Limb (tissue), 2 donors: ENCODE results near the gene HSBP1.

Experiments
- DNase-seq, 2 donors: peaks; one replicate each; pipeline ENCODE4 v3.0.0-alpha.2; 2016; ENCODE audit errors: extremely low spot score in 2 of 2

HSBP1 gene

DNA sequence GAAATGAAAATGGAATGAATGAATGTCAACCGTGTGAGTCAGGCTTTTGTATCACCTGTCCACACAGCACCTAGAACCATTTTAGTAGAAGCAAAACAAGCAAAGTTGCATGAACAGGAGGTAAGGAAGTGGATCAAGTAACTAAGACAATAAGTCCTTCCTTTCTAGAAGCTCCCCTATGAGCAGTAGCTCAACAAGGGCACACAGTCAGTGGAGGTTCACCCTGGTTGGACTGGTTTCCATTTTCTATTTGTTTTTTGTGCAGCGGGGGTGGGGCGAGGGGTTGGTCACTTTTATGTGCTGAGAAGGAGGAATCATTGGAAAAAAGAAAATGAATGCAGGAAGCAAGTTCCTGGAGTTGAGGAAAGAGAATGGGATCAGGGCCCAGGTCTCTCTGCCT, 4.0 kb upstream of the HSBP1 start:
- no peak for DNase-seq

DNA sequence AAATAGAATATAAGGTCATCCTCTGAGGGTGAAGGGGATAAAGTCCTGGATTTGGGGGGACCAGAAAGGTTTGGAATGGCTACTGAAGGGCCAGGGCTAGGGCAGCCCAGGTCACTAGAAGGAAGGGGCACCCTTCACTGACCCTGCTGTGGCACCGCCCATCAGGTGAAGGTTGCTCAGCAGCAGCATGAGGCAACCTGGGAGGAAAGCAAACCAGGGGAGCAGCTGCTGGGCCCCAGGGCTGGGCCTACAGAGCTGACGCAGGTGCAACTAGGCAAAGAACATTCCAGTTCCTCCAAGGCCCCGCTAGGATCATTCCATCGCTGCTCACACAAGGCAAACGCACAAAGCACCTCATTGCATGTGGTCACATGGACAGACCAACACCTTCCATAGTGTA, 3.4 kb upstream of the HSBP1 start:
- no peak for DNase-seq

DNA sequence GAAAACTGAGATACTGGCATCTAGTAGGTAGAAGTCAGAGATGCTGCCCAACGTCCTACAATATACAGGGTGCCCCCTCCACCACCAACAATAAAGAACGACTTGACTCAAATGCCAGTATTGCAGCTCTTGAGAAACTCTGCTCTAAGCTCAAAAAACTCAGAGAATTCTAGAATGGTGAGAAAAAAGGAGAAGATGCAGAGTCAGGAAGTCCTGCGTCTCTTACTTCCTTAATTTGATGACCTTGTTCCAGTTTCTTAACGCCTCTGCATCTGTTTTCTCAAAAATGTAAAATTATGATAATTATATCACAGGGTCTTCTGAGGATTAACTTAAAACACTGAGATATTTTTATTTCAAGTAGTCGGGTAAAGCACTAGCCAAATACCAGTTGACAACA, 1.7 kb upstream of the HSBP1 start:
- DNase-seq, result no peak

DNA sequence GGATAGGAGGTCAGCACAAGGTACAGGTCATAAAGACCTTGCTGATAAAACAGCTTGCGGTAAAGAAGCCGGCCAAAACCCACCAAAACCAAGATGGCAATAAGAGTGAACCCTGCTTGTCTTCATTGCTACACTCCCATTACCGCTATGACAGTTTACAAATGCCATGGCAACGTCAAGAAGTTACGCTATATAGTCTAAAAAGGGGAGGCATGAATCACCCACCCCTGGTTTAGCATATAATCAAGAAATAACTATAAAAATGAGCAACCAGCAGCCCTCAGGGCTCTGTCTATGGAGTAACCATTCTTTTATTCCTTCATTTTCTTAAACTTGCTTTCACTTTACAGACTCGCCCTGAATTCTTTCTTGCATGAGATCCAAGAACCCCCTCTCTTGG, 1.0 kb upstream of the HSBP1 start:
- DNase-seq, result no peak

DNA sequence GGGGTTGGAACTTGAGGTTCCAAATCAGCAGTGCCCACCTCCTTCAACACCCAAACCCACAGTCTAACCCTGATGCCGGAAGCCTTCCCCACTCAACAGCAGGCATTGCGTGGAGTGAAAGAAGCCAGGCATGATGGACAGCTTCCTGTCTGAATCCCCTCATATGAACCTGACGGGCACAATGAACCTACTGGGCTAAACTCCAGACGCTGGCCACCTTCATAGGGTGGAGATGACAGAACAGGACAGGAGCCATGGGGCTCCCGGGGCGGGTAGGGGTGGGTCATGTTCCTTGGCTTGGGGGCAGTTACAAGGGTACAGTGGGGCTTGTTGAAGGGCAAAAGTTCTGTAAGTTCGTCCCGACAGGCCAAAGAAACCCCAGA, 460 bp upstream of the HSBP1 start:
- peak in 1 of 2 donors; percentile 5 for DNase-seq

DNA sequence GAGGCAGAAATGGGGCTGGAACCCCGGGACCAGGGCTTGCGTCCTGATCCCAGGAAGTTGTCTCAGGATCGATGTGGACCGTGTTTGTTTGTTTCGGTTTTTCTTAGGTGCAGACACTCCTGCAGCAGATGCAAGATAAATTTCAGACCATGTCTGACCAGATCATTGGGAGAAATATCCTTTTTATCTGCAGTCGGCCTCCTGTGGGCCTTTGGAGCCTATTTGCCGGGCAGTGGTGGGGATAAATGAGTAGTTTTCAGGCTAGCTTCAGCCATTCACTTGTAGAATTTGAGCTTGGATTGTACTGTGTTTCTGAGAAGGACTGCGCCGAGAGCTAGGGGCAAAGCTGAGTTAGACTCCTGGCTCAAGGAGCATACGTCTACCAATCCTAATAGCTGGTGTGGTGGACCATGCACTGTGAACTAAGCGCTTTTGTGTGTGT, 816 bp downstream of the HSBP1 start:
- no peak for DNase-seq

DNA sequence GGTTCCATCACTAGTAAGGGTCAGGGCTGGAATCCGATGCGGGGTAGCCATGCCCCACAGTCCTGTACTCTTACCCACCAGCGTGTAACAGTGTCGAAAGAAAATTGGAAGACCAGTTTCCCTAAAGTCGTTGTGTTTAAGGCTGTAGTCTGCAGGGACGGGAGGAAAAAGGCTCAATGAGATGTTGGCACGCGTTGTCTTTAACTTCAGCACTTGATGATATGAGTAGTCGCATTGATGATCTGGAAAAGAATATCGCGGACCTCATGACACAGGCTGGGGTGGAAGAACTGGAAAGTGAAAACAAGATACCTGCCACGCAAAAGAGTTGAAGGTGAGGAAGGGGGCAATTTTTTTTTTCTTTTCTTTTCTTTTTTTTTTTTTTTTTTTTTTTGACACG, 1.3 kb downstream of the HSBP1 start:
- no peak for DNase-seq

DNA sequence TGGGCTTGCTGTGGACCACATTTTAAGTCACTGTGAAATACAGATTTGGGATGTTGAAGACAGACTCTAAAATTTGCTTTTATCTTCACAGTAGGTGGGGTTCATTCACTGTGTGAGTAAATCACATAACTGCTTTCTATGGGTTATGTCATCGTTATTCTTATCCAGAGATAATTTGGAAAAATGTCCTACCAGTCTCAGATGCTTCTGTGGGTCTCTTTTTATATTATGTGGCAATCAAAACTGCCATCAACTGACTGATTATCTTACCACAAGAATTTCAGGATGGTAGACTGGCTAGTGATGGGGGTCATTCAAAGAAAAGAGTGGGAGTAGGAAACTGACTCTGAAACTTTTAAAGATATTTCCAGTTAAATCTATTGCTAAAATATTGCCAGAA, 3.1 kb downstream of the HSBP1 start:
- no peak for DNase-seq

DNA sequence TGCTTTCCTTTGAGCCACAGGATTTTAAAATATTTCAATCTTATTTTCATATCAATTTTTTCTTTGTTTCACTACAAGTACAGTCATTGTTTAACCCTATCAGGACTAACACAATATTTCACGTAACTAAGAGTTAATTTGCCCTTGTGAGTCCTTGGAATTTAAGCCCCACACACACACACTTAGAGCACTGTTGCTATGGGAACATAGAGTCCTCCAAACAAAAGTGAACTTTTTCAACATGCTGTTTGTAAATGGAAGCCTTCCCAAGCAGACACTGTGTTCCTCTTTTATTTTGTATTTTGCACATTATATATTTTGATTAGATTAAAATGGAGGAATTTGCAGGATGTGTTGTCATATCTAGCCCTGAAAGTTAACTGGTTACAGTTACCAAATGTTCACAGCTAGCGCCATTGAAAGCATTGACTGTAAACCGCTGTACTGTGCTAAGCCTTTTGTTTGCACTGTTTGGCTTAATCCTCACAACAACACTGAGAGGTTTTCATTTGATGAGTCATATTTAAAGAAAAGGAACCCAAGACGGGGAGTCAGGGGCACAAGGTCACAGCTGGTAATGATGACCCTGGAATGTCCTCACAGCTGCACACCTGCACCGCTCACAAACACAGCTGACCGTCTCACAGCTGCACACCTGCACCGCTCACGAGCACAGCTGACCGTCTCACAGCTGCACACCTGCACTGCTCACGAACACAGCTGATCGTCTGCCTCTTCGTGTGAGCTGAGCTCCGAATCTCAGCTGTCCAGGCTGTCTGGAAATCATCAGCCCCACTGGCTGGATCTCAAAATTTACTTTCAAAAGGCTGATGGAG, 6.3 kb downstream of the HSBP1 start:
- DNase-seq, result peak in 1 of 2 donors; percentile 48

DNA sequence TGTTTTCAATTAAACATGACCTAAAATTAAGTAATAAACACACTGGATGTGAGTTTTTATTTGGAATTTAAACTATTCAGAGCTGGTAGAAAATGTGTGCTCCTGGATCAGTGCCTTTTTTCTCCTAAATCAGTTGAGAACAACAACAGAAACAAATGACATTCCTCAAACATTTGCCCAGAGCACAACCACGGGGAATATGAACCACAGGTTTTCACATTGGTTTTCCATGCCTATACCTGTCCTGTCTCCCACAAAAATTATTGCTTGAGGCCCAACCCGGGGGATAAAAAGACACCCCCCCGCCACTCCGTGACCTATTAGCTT, 6.8 kb downstream of the HSBP1 start:
- DNase-seq, result no peak

DNA sequence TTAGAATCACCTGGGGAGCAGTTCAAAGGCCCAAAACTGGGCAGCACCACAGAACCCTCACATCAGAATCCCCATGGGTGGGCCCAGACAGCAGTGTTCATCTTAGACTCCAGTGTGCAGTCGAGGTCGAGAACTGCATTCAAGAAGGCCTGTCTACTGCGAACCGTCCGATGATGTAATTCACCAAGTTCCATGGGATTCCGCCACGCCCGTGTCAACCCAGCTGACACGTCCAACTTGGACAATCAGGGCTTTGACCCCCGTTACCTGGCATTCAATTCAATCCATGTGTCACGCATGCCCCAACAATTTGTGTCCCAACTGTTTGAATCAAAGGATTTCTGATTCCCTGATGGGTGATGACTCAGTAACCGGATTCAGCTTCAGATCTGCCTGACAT, 9.2 kb downstream of the HSBP1 start:
- DNase-seq, result no peak

DNA sequence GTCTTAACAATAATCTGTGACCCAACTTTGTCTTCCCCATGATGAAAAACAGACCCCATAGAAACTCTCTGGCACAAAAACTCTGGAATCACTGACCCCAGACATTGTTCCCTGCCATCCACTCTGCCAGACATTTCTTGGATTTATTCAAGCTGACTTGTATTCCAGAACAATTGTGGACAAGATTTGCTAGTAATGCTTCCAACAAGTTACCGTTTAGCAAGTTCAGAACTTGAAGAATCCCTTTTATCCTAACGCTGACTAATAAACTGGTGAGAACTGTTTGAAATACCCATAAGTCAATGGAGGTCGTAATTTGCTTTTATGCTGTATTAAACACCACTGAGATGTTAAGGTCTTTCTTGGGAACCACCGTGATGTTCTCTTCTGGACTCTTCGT, 10.5 kb downstream of the HSBP1 start:
- DNase-seq, result no peak

DNA sequence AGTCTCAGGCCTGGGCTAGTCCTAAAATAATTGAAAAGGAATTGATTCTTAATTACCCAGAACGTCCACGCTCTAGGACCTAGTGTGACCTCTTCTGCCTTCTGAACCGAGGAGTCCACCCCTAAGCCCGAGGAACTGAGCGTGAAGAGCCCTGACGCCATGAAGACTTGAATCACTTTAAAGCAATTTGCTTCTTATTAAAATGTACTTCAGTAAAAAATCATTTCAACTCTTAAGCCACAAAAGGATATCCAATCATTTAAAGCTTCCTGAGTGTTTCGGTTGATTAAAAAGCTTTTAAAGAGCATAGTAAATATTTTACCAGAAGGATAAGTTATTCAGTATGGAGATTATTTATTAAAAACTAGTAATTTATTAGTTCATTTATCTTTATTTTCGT, 11.6 kb downstream of the HSBP1 start:
- DNase-seq, result no peak

DNA sequence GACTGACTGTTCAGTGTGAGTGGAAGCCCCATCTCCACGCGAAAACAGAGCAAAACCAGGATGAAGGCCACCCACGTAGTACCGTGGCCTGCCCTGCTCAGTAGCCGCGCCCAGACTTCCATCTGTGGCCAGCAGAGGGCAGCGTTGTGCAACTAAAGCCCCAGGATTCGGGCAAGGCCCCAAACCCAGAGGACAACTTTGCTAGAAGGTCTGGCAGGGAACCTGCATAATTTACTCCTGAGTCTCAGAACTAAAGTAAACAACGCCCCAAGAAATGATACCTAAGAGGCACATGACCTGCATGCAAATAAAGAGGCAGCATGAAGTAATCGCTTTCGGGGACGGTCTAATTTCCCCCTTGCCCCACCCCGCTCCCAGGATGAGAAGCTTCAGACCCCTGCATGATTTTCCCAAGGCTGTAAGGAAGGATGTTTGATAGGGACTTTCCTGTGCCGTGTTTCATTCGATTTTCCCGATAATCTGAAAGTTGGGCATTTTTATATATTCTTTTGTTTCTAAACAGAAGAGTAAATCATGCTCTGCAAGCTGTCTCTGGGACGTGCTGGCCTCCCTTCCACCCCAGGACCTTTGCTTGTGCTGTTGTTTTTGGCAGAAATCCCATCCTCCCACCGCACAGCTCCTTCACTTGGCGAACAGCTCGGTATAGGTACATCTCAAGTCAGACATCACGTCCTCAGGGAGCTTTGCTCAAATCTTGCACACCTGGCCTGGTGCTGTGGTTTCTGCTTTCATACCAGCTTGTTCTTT, 18.6 kb downstream of the HSBP1 start:
- DNase-seq, result peak; percentile 81 to 87

DNA sequence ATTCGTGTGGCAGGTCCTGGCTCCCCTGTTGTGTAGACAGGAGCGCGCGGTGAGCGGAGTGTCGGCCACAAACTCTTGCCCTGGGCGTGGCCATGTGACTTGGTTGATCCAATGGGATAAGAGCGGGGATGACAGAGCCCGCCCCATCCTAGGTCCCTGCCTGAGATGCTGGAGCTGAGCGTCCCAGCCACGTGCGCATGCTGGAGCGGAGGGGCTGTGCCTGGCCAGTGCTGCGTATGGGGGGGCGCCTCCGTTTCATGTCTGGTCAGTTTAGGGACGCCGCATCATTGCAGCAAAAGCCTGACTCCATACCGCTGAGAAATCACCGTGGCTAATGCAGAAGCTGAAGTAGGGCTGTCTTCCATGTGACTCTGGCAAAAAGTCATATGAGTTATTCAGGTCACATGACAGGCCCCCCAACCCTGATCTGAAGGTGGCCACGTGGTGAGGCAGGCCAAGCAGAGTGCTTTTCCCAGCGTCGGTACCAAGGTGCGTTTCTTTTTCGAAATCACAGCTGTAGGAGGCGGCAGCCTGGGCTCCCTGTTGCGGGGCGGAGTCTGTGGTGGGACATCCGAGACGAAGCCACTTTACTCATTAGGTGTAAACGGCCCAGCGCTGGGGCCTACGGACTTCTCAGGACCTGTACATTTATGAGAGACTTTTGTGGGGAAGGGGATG, 22.5 kb downstream of the HSBP1 start:
- no peak for DNase-seq

DNA sequence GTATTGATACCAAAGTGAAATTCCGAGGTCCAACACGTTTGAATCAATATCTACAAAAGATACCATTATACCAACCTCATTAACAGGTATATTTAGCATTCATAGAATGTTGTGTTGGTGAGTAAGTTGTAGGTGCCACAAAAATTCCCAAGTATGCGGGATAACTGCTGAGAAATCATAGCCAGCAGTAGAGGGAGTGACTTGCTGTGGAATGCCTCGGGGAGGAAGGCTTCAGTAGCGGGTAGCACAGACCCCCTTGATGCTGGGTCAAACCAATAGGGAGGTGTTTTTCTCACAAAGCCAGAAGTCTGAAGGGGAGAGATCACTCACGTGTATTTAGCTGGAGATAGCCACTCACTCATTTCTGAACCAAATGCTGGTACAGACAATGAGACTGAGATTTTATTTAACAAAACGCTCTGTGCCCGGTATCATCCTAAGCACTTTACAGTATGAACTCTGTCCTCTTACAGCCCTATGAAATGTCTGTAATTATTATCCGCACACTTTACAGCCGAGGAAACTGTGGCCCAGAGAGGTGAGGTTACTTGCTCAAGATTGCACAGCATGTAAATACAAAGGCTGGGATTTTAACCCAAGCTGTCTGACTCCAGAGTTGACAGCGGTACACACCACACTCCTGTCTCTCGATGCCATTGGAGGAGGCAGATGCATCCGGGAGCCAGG, 23.1 kb downstream of the HSBP1 start:
- no peak for DNase-seq

DNA sequence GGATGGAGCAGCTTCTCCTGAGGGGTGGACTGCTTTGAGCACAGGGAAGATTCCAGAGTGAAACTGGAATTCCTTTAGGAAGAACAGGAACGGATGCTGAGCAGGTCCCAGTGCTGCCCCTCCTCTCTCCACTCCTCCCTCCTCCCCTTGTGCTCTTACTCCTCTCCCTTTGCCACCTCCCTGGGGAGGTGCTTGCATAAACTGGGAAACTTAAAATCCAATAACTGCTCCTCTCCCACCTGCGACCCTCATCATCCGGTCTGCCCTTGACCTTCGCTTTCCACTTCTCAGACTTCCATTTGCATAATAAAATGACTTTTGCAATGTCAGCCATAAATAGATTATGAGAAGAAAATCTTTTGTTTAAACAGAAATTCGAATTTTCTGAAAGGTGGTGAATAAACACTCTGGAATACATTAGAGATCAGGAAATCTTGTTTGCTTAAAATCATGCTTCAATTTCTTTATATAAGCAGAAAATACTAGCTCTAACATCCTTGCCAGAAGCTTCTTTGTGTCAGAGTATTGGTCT, 23.7 kb downstream of the HSBP1 start:
- DNase-seq, result no peak

DNA sequence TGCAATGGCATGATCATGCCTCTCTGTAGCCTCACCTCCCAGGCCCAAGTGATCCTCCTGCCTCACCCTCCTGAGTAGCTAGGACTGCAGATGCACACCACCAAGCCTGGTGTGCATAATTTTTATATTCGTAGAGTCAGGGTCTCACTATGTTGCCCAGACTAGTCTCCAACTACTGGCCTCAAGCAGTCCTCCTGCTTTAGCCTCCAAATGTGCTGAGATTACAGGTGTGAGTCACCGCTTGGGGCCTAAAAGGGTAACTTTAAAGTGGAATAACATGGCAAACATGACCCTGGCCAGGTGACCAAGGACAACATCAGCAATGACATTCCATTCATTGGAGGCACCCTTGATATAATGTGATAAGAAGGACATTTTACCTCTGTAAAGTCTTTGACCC, 26.1 kb downstream of the HSBP1 start:
- DNase-seq, result no peak

DNA sequence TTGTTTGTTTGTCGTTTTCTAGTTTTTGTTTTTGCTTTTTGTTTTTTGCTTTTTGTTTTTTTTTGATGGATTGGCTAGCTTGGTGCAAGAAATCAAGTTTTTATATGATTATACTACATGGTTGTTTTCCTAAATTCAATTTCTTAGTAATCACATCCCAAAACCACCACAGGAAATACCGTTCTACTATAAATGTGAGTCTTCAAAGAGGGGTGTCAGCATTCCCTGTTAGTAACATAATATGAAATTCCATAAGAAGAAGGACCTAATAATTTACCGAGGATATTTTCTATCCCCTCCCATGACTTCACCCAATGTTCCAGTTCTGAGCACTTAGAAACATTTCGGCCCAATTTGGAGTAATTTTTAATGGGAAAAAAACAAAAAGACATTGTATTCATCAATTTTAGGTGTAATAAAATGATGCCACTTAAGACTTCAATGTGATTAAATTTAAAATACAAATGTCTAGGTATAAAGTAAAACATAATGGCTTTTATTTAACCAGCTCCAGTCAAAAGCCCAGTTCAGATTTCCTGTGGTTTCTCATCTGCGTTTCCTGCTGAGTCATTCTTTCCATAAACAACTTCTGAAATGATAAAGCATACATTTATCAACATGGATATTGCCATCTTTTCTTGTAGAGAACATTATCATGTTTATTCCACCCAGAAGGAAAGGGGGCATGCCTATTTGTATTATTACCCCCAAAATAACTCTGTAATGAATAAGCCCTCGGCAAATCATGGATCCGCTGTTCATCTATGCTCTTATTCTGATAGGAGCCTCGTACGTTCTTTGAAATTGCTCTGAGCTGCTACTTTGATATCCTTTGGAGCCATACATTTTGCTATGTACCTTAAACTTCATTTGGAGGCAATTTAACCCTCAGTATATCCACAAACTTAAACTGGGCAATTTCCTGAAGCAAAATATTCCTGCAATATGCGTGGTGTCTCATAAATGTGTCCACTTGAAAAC, 28.1 kb downstream of the HSBP1 start:
- no peak for DNase-seq

DNA sequence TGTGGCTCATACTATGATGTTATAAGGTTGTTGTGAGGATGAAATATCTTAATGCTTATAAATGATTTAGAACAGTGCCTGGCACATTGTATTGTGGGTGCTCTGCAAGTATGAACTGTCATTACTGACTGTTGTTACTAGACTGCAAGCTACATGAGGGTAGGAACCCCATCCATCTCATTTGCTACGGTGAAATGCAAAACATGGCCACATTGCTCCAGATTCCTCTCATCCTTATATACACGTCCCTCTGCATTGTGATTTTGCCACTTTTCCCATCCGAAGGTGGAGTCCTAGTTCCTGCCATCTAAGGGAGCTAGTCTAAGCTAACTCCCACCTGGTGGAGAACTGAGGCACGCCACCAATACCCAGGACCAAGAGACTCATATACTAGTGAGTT, 29.8 kb downstream of the HSBP1 start:
- DNase-seq, result no peak

DNA sequence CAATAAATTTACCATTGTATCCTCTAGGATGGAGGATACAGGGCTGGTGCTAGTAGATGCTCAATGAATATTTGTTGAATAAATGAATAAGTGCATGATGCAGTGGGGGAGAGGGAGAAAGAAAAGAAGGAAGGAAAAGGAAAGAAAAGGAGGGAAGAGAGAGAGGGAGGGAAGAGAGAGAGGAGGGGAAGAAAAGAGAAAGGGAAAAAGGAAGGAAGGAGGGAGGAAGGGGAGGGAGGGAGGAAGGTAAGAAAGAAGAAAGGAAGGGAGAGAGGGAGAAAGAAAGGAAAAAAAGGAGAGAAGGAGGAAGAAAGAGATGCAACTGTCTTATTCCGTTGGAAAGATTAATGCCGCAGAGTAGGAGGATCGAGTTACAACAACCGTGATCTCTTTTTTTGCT, 30.4 kb downstream of the HSBP1 start:
- DNase-seq, result no peak
